Right ventricle myocardium superior (tissue), 1 donor: ENCODE results near the gene KRTAP13-3. TPM values are rescaled to one million over a fixed set of nuclear protein-coding genes. Genes with fewer than 3 reads are reported as not detected.

Source experiments
- total RNA-seq: library from RNA; stranded (reverse); fragmentation: NEBNext Ultra II Directional; extraction: Animal tissue kit (Norgen Biotek cat#: 25700); gene quantifications from one replicate; pipeline ENCODE4 v1.2.1, GENCODE V29; 2021
- donor health status: DM: no; HTN: yes; CAD: no; lungs with severe emphysema.

KRTAP13-3 gene
- total RNA-seq, 1 donor from 2014 or later = not detected

Other genes with a start within 250 kb of the KRTAP13-3 start
- not detected for gene CLDN8, start 209.8 kb downstream of the KRTAP13-3 start, total RNA-seq
- gene KRTAP24-1, start 143.0 kb downstream of the KRTAP13-3 start, total RNA-seq = not detected
- not detected for gene KRTAP25-1, start 136.4 kb downstream of the KRTAP13-3 start, total RNA-seq
- gene KRTAP26-1, start 105.6 kb downstream of the KRTAP13-3 start, total RNA-seq = not detected
- not detected for gene KRTAP27-1, start 88.2 kb downstream of the KRTAP13-3 start, total RNA-seq
- gene KRTAP23-1, start 77.3 kb downstream of the KRTAP13-3 start, total RNA-seq = not detected
- gene KRTAP13-2, start 53.7 kb downstream of the KRTAP13-3 start, total RNA-seq = not detected
- gene KRTAP13-1, start 29.9 kb downstream of the KRTAP13-3 start, total RNA-seq = not detected
- not detected for gene KRTAP13-4, start 4.3 kb upstream of the KRTAP13-3 start, total RNA-seq
- gene KRTAP15-1, start 14.3 kb upstream of the KRTAP13-3 start, total RNA-seq = not detected
- gene KRTAP19-1, start 54.4 kb upstream of the KRTAP13-3 start, total RNA-seq = not detected
- not detected for gene KRTAP19-2, start 61.5 kb upstream of the KRTAP13-3 start, total RNA-seq
- not detected for gene KRTAP19-3, start 66.1 kb upstream of the KRTAP13-3 start, total RNA-seq
- not detected for gene KRTAP19-4, start 71.2 kb upstream of the KRTAP13-3 start, total RNA-seq
- not detected for gene KRTAP19-5, start 76.2 kb upstream of the KRTAP13-3 start, total RNA-seq
- not detected for gene KRTAP19-6, start 115.9 kb upstream of the KRTAP13-3 start, total RNA-seq
- not detected for gene KRTAP19-7, start 135.4 kb upstream of the KRTAP13-3 start, total RNA-seq
- not detected for gene KRTAP22-2, start 164.5 kb upstream of the KRTAP13-3 start, total RNA-seq
- not detected for gene KRTAP6-3, start 166.5 kb upstream of the KRTAP13-3 start, total RNA-seq
- gene KRTAP6-2, start 173.0 kb upstream of the KRTAP13-3 start, total RNA-seq = not detected
- gene KRTAP22-1, start 175.2 kb upstream of the KRTAP13-3 start, total RNA-seq = not detected
- gene KRTAP6-1, start 188.0 kb upstream of the KRTAP13-3 start, total RNA-seq = not detected
- gene KRTAP20-1, start 190.5 kb upstream of the KRTAP13-3 start, total RNA-seq = not detected
- gene KRTAP20-4, start 194.7 kb upstream of the KRTAP13-3 start, total RNA-seq = not detected
- not detected for gene KRTAP20-2, start 209.3 kb upstream of the KRTAP13-3 start, total RNA-seq
- not detected for gene KRTAP20-3, start 216.9 kb upstream of the KRTAP13-3 start, total RNA-seq